Skeletal muscle satellite cell (primary cell): ENCODE measurements around the gene CENPB.
"Not testable (repeated sequence)": the region's sequence is repeated elsewhere in the genome, so short reads cannot be mapped to it uniquely, and the experiment has no call there.

Experiments
- H3K27me3 ChIP-seq: 2 replicates; pipeline ENCODE4 v1.7.0; 2013; ENCODE audit warnings: low read length; ENCODE audit not compliant: control insufficient read depth, insufficient read depth
- H3K36me3 ChIP-seq: 2 replicates; pipeline ENCODE4 v1.7.0; 2013; ENCODE audit warnings: mild to moderate bottlenecking, control low read depth, low read length; ENCODE audit not compliant: insufficient read depth
- H3K4me1 ChIP-seq: 2 replicates; pipeline ENCODE4 v1.7.0; 2013; ENCODE audit warnings: low read length; ENCODE audit not compliant: control insufficient read depth, insufficient read depth
- H3K4me2 ChIP-seq: 2 replicates; pipeline ENCODE4 v1.7.0; 2013; ENCODE audit warnings: mild to moderate bottlenecking, low read length
- H3K4me3 ChIP-seq: 2 replicates; pipeline ENCODE4 v1.7.0; 2013; ENCODE audit warnings: low read length
- H3K9ac ChIP-seq: 2 replicates; pipeline ENCODE4 v1.7.0; 2013; ENCODE audit warnings: mild to moderate bottlenecking, low read depth, low read length, moderate library complexity
- H3K9me3 ChIP-seq: replicated peaks from 2 replicates; pipeline ENCODE4 v1.7.0; 2013; ENCODE audit warnings: mild to moderate bottlenecking, control low read depth, low read length

Gene CENPB

GRCh38 chr20:3797592-3798372, 11.2 kb upstream of the CENPB start:
- H3K27me3 ChIP-seq, result no peaks in the 10 kb centered on the region
- H3K4me1 ChIP-seq, result peaks cover 34% of the 10 kb centered on the region
- no peaks in the 10 kb centered on the region for H3K9me3 ChIP-seq
- peaks cover 52% of the 10 kb centered on the region for H3K36me3 ChIP-seq
- peak overlapping the region; percentile 70 for H3K4me3 ChIP-seq
- peak overlapping the region; percentile 84 for H3K9ac ChIP-seq
- peak overlapping the region; percentile 94 for H3K4me2 ChIP-seq

GRCh38 chr20:3797226-3797545, 10.6 kb upstream of the CENPB start:
- H3K27me3 ChIP-seq, result no peaks in the 10 kb centered on the region
- peaks cover 46% of the 10 kb centered on the region for H3K36me3 ChIP-seq
- H3K4me3 ChIP-seq, result peak overlapping the region; percentile 70
- no peaks in the 10 kb centered on the region for H3K9me3 ChIP-seq
- peak overlapping the region; percentile 94 for H3K4me2 ChIP-seq
- peaks cover 34% of the 10 kb centered on the region for H3K4me1 ChIP-seq
- peak overlapping the region; percentile 84 for H3K9ac ChIP-seq

- Histone ChIP-seq H3K9ac (peak overlapping the region; percentile 84), H3K4me2 (peak overlapping the region; percentile 94), H3K9me3 (no peaks in the 10 kb centered on the region), H3K36me3 (peaks cover 40% of the 10 kb centered on the region), H3K4me1 (peaks cover 34% of the 10 kb centered on the region), H3K27me3 (no peaks in the 10 kb centered on the region), H3K4me3 (peak overlapping the region; percentile 70)
Observed at GRCh38 chr20:3796477-3797225, 10.1 kb upstream of the CENPB start.

- H3K9me3 ChIP-seq, result no peaks in the 10 kb centered on the region
- peaks cover 32% of the 10 kb centered on the region for H3K36me3 ChIP-seq
- H3K4me2 ChIP-seq, result peak within 1 kb of the TSS; percentile 94
- peak within 1 kb of the TSS; percentile 84 for H3K9ac ChIP-seq
- H3K4me3 ChIP-seq, result peak within 1 kb of the TSS; percentile 70
- H3K27me3 ChIP-seq, result no peaks in the 10 kb centered on the region
- peaks cover 34% of the 10 kb centered on the region for H3K4me1 ChIP-seq
Observed at GRCh38 chr20:3795511-3796468, 9.2 kb upstream of the CENPB start, which contains the start of gene CDC25B. Gene CDC25B, plus strand, starts transcription at chr20:3796310. Its CDS starts 222 bp downstream, at chr20:3796532.

GRCh38 chr20:3794701-3795420, 8.3 kb upstream of the CENPB start:
- peak overlapping the region; percentile 84 for H3K9ac ChIP-seq
- H3K9me3 ChIP-seq, result no peaks in the 10 kb centered on the region
- H3K36me3 ChIP-seq, result peaks cover 23% of the 10 kb centered on the region
- H3K4me2 ChIP-seq, result peak overlapping the region; percentile 87
- H3K4me3 ChIP-seq, result peak overlapping the region; percentile 70
- no peaks in the 10 kb centered on the region for H3K27me3 ChIP-seq
- H3K4me1 ChIP-seq, result peaks cover 33% of the 10 kb centered on the region

- peaks cover 26% of the 10 kb centered on the region for H3K4me1 ChIP-seq
- H3K27me3 ChIP-seq, H3K4me2 ChIP-seq, H3K4me3 ChIP-seq, H3K9me3 ChIP-seq, H3K9ac ChIP-seq: not testable (repeated sequence)
- H3K36me3 ChIP-seq, result peaks cover 17% of the 10 kb centered on the region
Observed at GRCh38 chr20:3794168-3794567, 7.6 kb upstream of the CENPB start.

- H3K9ac ChIP-seq, H3K9me3 ChIP-seq, H3K4me3 ChIP-seq, H3K4me2 ChIP-seq, H3K27me3 ChIP-seq: not testable (repeated sequence)
- Histone ChIP-seq H3K4me1 (peaks cover 26% of the 10 kb centered on the region), H3K36me3 (peaks cover 14% of the 10 kb centered on the region)
Observed at GRCh38 chr20:3789201-3789600, 2.7 kb upstream of the CENPB start.

- no peak overlapping the region for H3K9ac ChIP-seq
- H3K27me3 ChIP-seq, result no peaks in the 10 kb centered on the region
- H3K36me3 ChIP-seq, result peaks cover 15% of the 10 kb centered on the region
- peaks cover 30% of the 10 kb centered on the region for H3K4me1 ChIP-seq
- no peak overlapping the region for H3K4me2 ChIP-seq
- H3K4me3 ChIP-seq, result no peak overlapping the region
- no peaks in the 10 kb centered on the region for H3K9me3 ChIP-seq
Observed at GRCh38 chr20:3788685-3789155, 2.2 kb upstream of the CENPB start.

GRCh38 chr20:3787324-3788014, 929 bp upstream of the CENPB start:
- no peaks in the 10 kb centered on the region for H3K27me3 ChIP-seq
- H3K9me3 ChIP-seq, result no peaks in the 10 kb centered on the region
- H3K9ac ChIP-seq, result peak overlapping the region; percentile 73
- H3K4me2 ChIP-seq, result peak overlapping the region; percentile 84
- peaks cover 20% of the 10 kb centered on the region for H3K36me3 ChIP-seq
- peaks cover 35% of the 10 kb centered on the region for H3K4me1 ChIP-seq
- peak overlapping the region; percentile 67 for H3K4me3 ChIP-seq

- H3K9ac ChIP-seq, result peak overlapping the region; percentile 86
- H3K4me2 ChIP-seq, result peak overlapping the region; percentile 100
- H3K27me3 ChIP-seq, result no peaks in the 10 kb centered on the region
- H3K4me3 ChIP-seq, result peak overlapping the region; percentile 98
- peaks cover 36% of the 10 kb centered on the region for H3K4me1 ChIP-seq
- H3K9me3 ChIP-seq, result no peaks in the 10 kb centered on the region
- H3K36me3 ChIP-seq, result peaks cover 20% of the 10 kb centered on the region
Observed at GRCh38 chr20:3786126-3786484, 435 bp downstream of the CENPB start.
